T-helper 1 cell treated with Interleukin-12 subunit alpha and Interleukin-12 subunit beta and Interleukin-4 antibody, amounts not matched to agents 30 ng/mL and 1 ng/mL, for 36 hours (primary cell): ENCODE results near the gene IL4I1. TPM values are rescaled to one million over a fixed set of nuclear protein-coding genes. Genes with fewer than 3 reads are reported as not detected.
"Not testable (repeated sequence)": the region's sequence is repeated elsewhere in the genome, so short reads cannot be mapped to it uniquely, and the experiment has no call there.

Source experiments
- intact Hi-C: fragments of 100-400 bp; cut with micrococcal nuclease; formaldehyde crosslinking; loops from one replicate; pipeline ENCODE4 v1.15.1; 2024
- total RNA-seq: library from RNA; stranded (reverse); gene quantifications from 2 replicates; pipeline ENCODE4 v1.2.3, GENCODE V29; 2022

IL4I1 gene
- 10.3 and 10.4 TPM in 2 replicates for total RNA-seq

GRCh38 chr19:49896863-49897621 lies at the start of gene IL4I1:
Gene IL4I1 (minus strand): TSS chr19:49896887. CDS start chr19:49896160, 727 bp downstream.
- intact Hi-C loops: loop anchor here (1.0 to 2.0 kb wide), 6 partner anchors 14 to 131 kb away; partner anchors contain the start of genes AKT1S1, ATF5, NUP62 and TBC1D17

- intact Hi-C loops: no loop called here
Observed at GRCh38 chr19:49946415-49946814, 49.7 kb upstream of the IL4I1 start.

GRCh38 chr19:49944567-49944966 lies 47.9 kb upstream of the IL4I1 start:
- intact Hi-C loops: not testable (repeated sequence)

- intact Hi-C loops: no loop called here
Observed at GRCh38 chr19:49940482-49940791, 43.8 kb upstream of the IL4I1 start.

- intact Hi-C loops: loop anchor here (10.0 kb wide), 1 partner anchor 865 kb away; no protein-coding TSS in a partner anchor
Observed at GRCh38 chr19:49939721-49940481, 43.2 kb upstream of the IL4I1 start.

GRCh38 chr19:49938662-49939061 lies 42.0 kb upstream of the IL4I1 start:
- intact Hi-C loops: loop anchor here (10.0 kb wide), 1 partner anchor 866 kb away; no protein-coding TSS in a partner anchor

GRCh38 chr19:49937750-49938381 lies 41.2 kb upstream of the IL4I1 start:
- intact Hi-C loops: loop anchor here (1.0 to 10.0 kb wide), 3 partner anchors 45 to 867 kb away; no protein-coding TSS in a partner anchor

- intact Hi-C loops: loop anchor here (10.0 kb wide), 1 partner anchor 868 kb away; no protein-coding TSS in a partner anchor
Observed at GRCh38 chr19:49936549-49936948, 39.9 kb upstream of the IL4I1 start.

GRCh38 chr19:49933643-49934042 lies 37.0 kb upstream of the IL4I1 start:
- intact Hi-C loops: loop anchor here (5.0 to 10.0 kb wide), 2 partner anchors 256 to 871 kb away; partner anchors contain the start of gene PRMT1

GRCh38 chr19:49932731-49933131 lies 36.0 kb upstream of the IL4I1 start:
- intact Hi-C loops: loop anchor here (5.0 to 10.0 kb wide), 2 partner anchors 255 to 872 kb away; partner anchors contain the start of gene PRMT1

- intact Hi-C loops: loop anchor here (5.0 to 10.0 kb wide), 2 partner anchors 255 to 873 kb away; partner anchors contain the start of gene PRMT1
Observed at GRCh38 chr19:49932041-49932451, 35.4 kb upstream of the IL4I1 start.

GRCh38 chr19:49931293-49932040 lies 34.8 kb upstream of the IL4I1 start:
- intact Hi-C loops: loop anchor here (2.0 to 10.0 kb wide), 3 partner anchors 254 to 873 kb away; partner anchors contain the start of genes KCNC3 and PRMT1

- intact Hi-C loops: loop anchor here (1.0 to 10.0 kb wide), 5 partner anchors 61 to 874 kb away; partner anchors contain the start of genes KCNC3, POLD1 and PRMT1
Observed at GRCh38 chr19:49930483-49931011, 33.9 kb upstream of the IL4I1 start.

- intact Hi-C loops: loop anchor here (1.0 to 10.0 kb wide), 14 partner anchors 19 to 875 kb away; partner anchors contain the start of genes AKT1S1, AP2A1, KCNC3 and MED25
Observed at GRCh38 chr19:49929611-49930482, 33.2 kb upstream of the IL4I1 start.

GRCh38 chr19:49929121-49929610 lies 32.5 kb upstream of the IL4I1 start, which contains the start of the genes ATF5 and NUP62:
Gene ATF5 (plus strand): TSS chr19:49929205. CDS start chr19:49930851, 1,646 bp downstream.
Gene NUP62 (minus strand): TSS chr19:49929504. CDS start chr19:49909807, 19,697 bp downstream.
- intact Hi-C loops: loop anchor here (1.0 to 2.0 kb wide), 9 partner anchors 18 to 339 kb away; partner anchors contain the start of genes AKT1S1, AP2A1, MED25 and TBC1D17

- intact Hi-C loops: loop anchor here (2.0 kb wide), 2 partner anchors 17 to 161 kb away; partner anchors contain the start of gene AP2A1
Observed at GRCh38 chr19:49927526-49928264, 31.0 kb upstream of the IL4I1 start.

- intact Hi-C loops: no loop called here
Observed at GRCh38 chr19:49926515-49926914, 29.8 kb upstream of the IL4I1 start.

- intact Hi-C loops: no loop called here
Observed at GRCh38 chr19:49925486-49925885, 28.8 kb upstream of the IL4I1 start.
